ENCODE measurements around the gene PROSER2.
"Not testable (repeated sequence)": the region's sequence is repeated elsewhere in the genome, so short reads cannot be mapped to it uniquely, and the experiment has no call there.

PROSER2 gene

GRCh38 chr10:11886851-11887250 is 63.7 kb downstream of the PROSER2 start:
- DNase-seq, result no peak

GRCh38 chr10:11887381-11888227 is 64.4 kb downstream of the PROSER2 start:
- DNase-seq, result no peak

- not testable (repeated sequence) for DNase-seq
These were observed 66.1 kb downstream of the PROSER2 start for GRCh38 chr10:11889263-11889662.

- no peak for DNase-seq
These were observed 68.8 kb downstream of the PROSER2 start for GRCh38 chr10:11891776-11892486.

GRCh38 chr10:11893749-11894278 is 70.7 kb downstream of the PROSER2 start:
- no peak for DNase-seq

- DNase-seq, result no peak
These were observed 71.4 kb downstream of the PROSER2 start for GRCh38 chr10:11894381-11895107.

GRCh38 chr10:11895108-11895466 is 71.9 kb downstream of the PROSER2 start:
- DNase-seq, result no peak

GRCh38 chr10:11895598-11895997 is 72.4 kb downstream of the PROSER2 start:
- DNase-seq, result no peak

GRCh38 chr10:11896549-11897200 is 73.5 kb downstream of the PROSER2 start:
- DNase-seq, result no peak

GRCh38 chr10:11898033-11898371 is 74.8 kb downstream of the PROSER2 start:
- no peak for DNase-seq

- DNase-seq, result no peak
These were observed 75.4 kb downstream of the PROSER2 start for GRCh38 chr10:11898372-11899066.

- DNase-seq, result no peak
These were observed 76.1 kb downstream of the PROSER2 start for GRCh38 chr10:11899067-11899876.

GRCh38 chr10:11901036-11901301 is 77.8 kb downstream of the PROSER2 start:
- no peak for DNase-seq

- no peak for DNase-seq
These were observed 78.3 kb downstream of the PROSER2 start for GRCh38 chr10:11901454-11901832.

GRCh38 chr10:11901833-11902475 is 78.8 kb downstream of the PROSER2 start:
- no peak for DNase-seq

- DNase-seq, result no peak
These were observed 79.5 kb downstream of the PROSER2 start for GRCh38 chr10:11902646-11903045.

- no peak for DNase-seq
These were observed 83.6 kb downstream of the PROSER2 start for GRCh38 chr10:11906714-11907113.

- DNase-seq, result no peak
These were observed 84.8 kb downstream of the PROSER2 start for GRCh38 chr10:11907914-11908313.

- no peak for DNase-seq
These were observed 85.4 kb downstream of the PROSER2 start for GRCh38 chr10:11908536-11908935.

- no peak for DNase-seq
These were observed 85.8 kb downstream of the PROSER2 start for GRCh38 chr10:11908991-11909390.

- no peak for DNase-seq
These were observed 86.5 kb downstream of the PROSER2 start for GRCh38 chr10:11909618-11910017.
